H9 (cell line): ENCODE results near the gene CILP2. TPM values are rescaled to one million over a fixed set of nuclear protein-coding genes. Genes with fewer than 3 reads are reported as not detected.

Source experiments
- DNase-seq: peaks from one replicate; pipeline ENCODE4 v3.0.0-alpha.2; 2017
- H2AFZ ChIP-seq: one replicate; pipeline ENCODE4 v1.6.1; 2013; ENCODE audit warnings: mild to moderate bottlenecking, low read length, control low read depth, moderate library complexity
- H2AK5ac ChIP-seq: 2 replicates; pipeline ENCODE4 v1.6.1; 2013; ENCODE audit warnings: low read length, control low read depth, mixed read lengths; ENCODE audit not compliant: insufficient read length
- H2BK120ac ChIP-seq: one replicate; pipeline ENCODE4 v1.6.1; 2013; ENCODE audit warnings: low read depth, mild to moderate bottlenecking, low read length, control low read depth, inconsistent platforms; ENCODE audit not compliant: poor library complexity, severe bottlenecking
- H2BK12ac ChIP-seq: 2 replicates; pipeline ENCODE4 v1.6.1; 2013; ENCODE audit warnings: low read length, control low read depth, mixed read lengths, low read depth; ENCODE audit not compliant: insufficient read length
- H2BK15ac ChIP-seq: 2 replicates; pipeline ENCODE4 v1.6.1; 2013; ENCODE audit warnings: low read depth, low read length, control low read depth
- H2BK20ac ChIP-seq: one replicate; pipeline ENCODE4 v1.6.1; 2013; ENCODE audit warnings: low read depth, mild to moderate bottlenecking, low read length, control low read depth, inconsistent platforms; ENCODE audit not compliant: poor library complexity, severe bottlenecking
- H2BK5ac ChIP-seq: 2 replicates; pipeline ENCODE4 v1.6.1; 2013; ENCODE audit warnings: low read length, control low read depth, mixed read lengths; ENCODE audit not compliant: insufficient read length
- H3K14ac ChIP-seq: 2 replicates; pipeline ENCODE4 v1.6.1; 2013; ENCODE audit warnings: low read length, control low read depth; ENCODE audit not compliant: insufficient read depth
- H3K18ac ChIP-seq: 2 replicates; pipeline ENCODE4 v1.6.1; 2013; ENCODE audit warnings: low read depth, mild to moderate bottlenecking, mixed read lengths, low read length, control low read depth; ENCODE audit not compliant: insufficient read length
- H3K23ac ChIP-seq: 2 replicates; pipeline ENCODE4 v1.6.1; 2013; ENCODE audit warnings: low read length, control low read depth, mixed read lengths, low read depth; ENCODE audit not compliant: insufficient read length
- H3K23me2 ChIP-seq: 2 replicates; pipeline ENCODE4 v1.6.1; 2013; ENCODE audit warnings: low read depth, mild to moderate bottlenecking, mixed read lengths, low read length, control low read depth; ENCODE audit not compliant: insufficient read length, poor library complexity, severe bottlenecking
- H3K27ac ChIP-seq: 2 replicates; pipeline ENCODE4 v1.5.1; 2013; ENCODE audit warnings: low read length, control low read depth, mixed read lengths, low read depth; ENCODE audit not compliant: insufficient read length
- H3K27me3 ChIP-seq: 2 replicates; pipeline ENCODE4 v1.6.1; 2013; ENCODE audit warnings: low read length, control low read depth, inconsistent platforms; ENCODE audit not compliant: insufficient read depth
- H3K4ac ChIP-seq: 2 replicates; pipeline ENCODE4 v1.6.1; 2013; ENCODE audit warnings: low read depth, mild to moderate bottlenecking, control low read depth, inconsistent platforms, low read length, moderate library complexity
- H3K4me1 ChIP-seq: 2 replicates; pipeline ENCODE4 v1.6.1; 2013; ENCODE audit warnings: low read length, control low read depth, inconsistent platforms; ENCODE audit not compliant: insufficient read depth
- H3K4me2 ChIP-seq: 2 replicates; pipeline ENCODE4 v1.6.1; 2013; ENCODE audit warnings: low read length, control low read depth, mixed read lengths; ENCODE audit not compliant: insufficient read length, insufficient read depth
- H3K56ac ChIP-seq: 2 replicates; pipeline ENCODE4 v1.6.1; 2013; ENCODE audit warnings: low read depth, mild to moderate bottlenecking, mixed read lengths, low read length, control low read depth; ENCODE audit not compliant: insufficient read length
- H3K79me1 ChIP-seq: 2 replicates; pipeline ENCODE4 v1.6.1; 2013; ENCODE audit warnings: low read depth, mild to moderate bottlenecking, moderate library complexity, low read length, control low read depth, inconsistent platforms; ENCODE audit not compliant: insufficient read depth, poor library complexity, severe bottlenecking
- H3K79me2 ChIP-seq: 2 replicates; pipeline ENCODE4 v1.6.1; 2013; ENCODE audit warnings: low read length, control low read depth, inconsistent platforms; ENCODE audit not compliant: insufficient read depth
- H3K9ac ChIP-seq: 2 replicates; pipeline ENCODE4 v1.6.1; 2013; ENCODE audit warnings: low read length, control low read depth, mixed read lengths; ENCODE audit not compliant: insufficient read length; ENCODE audit errors: extremely low read depth
- H3K9me3 ChIP-seq: one replicate; pipeline ENCODE4 v1.6.1; 2013; ENCODE audit warnings: low read depth, low read length, inconsistent platforms; ENCODE audit not compliant: control insufficient read depth
- H3T11ph ChIP-seq: one replicate; pipeline ENCODE4 v1.6.1; 2013; ENCODE audit warnings: mild to moderate bottlenecking, low read length, control low read depth, inconsistent platforms
- H4K20me1 ChIP-seq: one replicate; pipeline ENCODE4 v1.6.1; 2013; ENCODE audit not compliant: control insufficient read depth, insufficient read length, insufficient read depth
- H4K5ac ChIP-seq: 2 replicates; pipeline ENCODE4 v1.6.1; 2013; ENCODE audit warnings: low read depth, mild to moderate bottlenecking, mixed read lengths, low read length, control low read depth; ENCODE audit not compliant: insufficient read length
- H4K8ac ChIP-seq: replicated peaks from 2 replicates; pipeline ENCODE4 v1.6.1; 2013; ENCODE audit warnings: low read length, control low read depth, mixed read lengths, low read depth; ENCODE audit not compliant: insufficient read length
- H4K91ac ChIP-seq: 2 replicates; pipeline ENCODE4 v1.6.1; 2013; ENCODE audit warnings: low read depth, mild to moderate bottlenecking, moderate library complexity, mixed read lengths, low read length, control low read depth; ENCODE audit not compliant: insufficient read length
- H3K27ac Mint-ChIP-seq, 3 experiments: 2 replicates in 2 of 3; 3 replicates in 1 of 3; pipeline ENCODE4 v1.8.0; 2020 to 2021; ENCODE audit warnings: mixed read lengths in 3 of 3, mild to moderate bottlenecking in 1 of 3, moderate library complexity in 1 of 3
- H3K27me3 Mint-ChIP-seq: 2 replicates; pipeline ENCODE4 v1.8.0; 2021; ENCODE audit warnings: low read depth, mild to moderate bottlenecking, moderate library complexity, mixed read lengths
- H3K36me3 Mint-ChIP-seq, 3 experiments: 2 replicates in 2 of 3; 3 replicates in 1 of 3; pipeline ENCODE4 v1.8.0; 2020 to 2021; ENCODE audit warnings: low read depth in 3 of 3, mixed read lengths in 3 of 3; ENCODE audit not compliant: insufficient read depth in 1 of 3
- H3K4me1 Mint-ChIP-seq, 2 experiments: 2 replicates each; pipeline ENCODE4 v1.8.0; 2020; ENCODE audit warnings: mixed read lengths in 2 of 2
- H3K4me3 Mint-ChIP-seq, 2 experiments: 2 replicates in 1 of 2; 3 replicates in 1 of 2; pipeline ENCODE4 v1.8.0; 2020 to 2021; ENCODE audit warnings: mild to moderate bottlenecking in 2 of 2, mixed read lengths in 2 of 2, moderate library complexity in 1 of 2
- H3K9me3 Mint-ChIP-seq, 2 experiments: 2 replicates in 1 of 2; 3 replicates in 1 of 2; pipeline ENCODE4 v1.8.0; 2020; ENCODE audit warnings: mild to moderate bottlenecking in 2 of 2, mixed read lengths in 2 of 2, moderate library complexity in 1 of 2
- CTCF ChIP-seq: fragments of 200-600 bp; sonication (generic); conservative IDR thresholded peaks from 3 replicates; pipeline ENCODE4 v1.8.0; 2021; ENCODE audit warnings: antibody characterized with exemption, mild to moderate bottlenecking
- WGBS: extraction: QIAGEN DNeasy Blood & Tissue Kit; methylation state at CpG from one replicate; pipeline ENCODE4 v1.1.7; 2013; ENCODE audit warnings: missing lambda C conversion rate, low lambda C conversion rate, mixed read lengths; ENCODE audit not compliant: insufficient read length; ENCODE audit errors: extremely low coverage; 5-methylcytosine and 5-hydroxymethylcytosine counted together
- total RNA-seq: library from RNA; stranded (reverse); gene quantifications from 2 replicates; pipeline ENCODE4 v1.2.1, GENCODE V29; 2021

The CILP2 gene
- total RNA-seq, 1 experiment from 2014 or later: 6.4 TPM

DNA sequence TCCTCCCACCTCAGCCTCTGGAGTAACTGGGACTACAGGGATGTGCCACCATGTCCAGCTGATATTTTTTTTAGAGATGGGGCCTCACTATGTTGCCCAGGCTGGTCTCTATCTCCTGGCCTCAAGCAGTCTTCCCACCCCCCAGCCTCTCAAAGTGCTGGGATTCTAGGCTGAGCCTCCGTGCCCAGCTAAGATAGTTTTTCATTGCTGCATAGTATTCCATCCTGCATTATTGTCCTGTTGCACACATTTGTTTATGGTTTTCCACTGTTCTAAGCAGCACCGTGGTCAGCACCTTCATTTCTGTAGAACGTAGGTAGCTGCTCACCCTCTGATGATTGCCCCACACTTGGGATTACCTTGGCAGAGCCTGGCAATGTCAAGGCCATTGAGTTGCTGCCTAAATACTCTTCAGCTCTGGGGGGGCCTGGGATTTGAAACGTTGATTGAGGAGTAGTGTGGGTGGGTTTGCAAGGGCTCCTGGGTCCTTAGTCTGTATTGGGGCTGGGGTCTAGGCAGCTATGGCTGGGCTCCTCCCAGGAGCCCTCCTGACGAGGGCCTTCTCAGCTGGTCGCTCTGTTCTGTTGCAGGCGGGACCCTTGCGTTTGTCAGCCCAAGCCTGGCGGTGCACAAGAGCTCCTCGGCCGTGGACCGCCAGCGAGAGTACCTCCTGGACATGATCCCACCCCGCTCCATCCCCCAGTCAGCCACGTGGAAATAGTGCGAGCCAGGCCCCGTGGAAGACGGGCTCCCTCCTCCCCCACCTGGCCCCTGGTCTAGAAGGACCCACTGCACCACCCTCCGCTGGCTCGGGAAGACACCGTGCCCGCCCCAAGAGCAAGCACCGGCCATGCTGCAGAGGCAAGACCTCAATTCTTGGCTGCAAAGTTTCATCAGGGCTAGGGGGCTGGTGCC lies 33.1 kb upstream of the CILP2 start:
- H3K23ac ChIP-seq: no peak overlapping the region
- no peaks in the 10 kb centered on the region for H4K20me1 ChIP-seq
- H2BK15ac ChIP-seq: no peak overlapping the region
- H4K5ac ChIP-seq: no peak overlapping the region
- no peak overlapping the region for H3K4me2 ChIP-seq
- no peak overlapping the region for H2BK20ac ChIP-seq
- H2AFZ ChIP-seq: no peak overlapping the region
- H3K9me3 Mint-ChIP-seq: no peaks in the 10 kb centered on the region
- H3K79me1 ChIP-seq: no peaks in the 10 kb centered on the region
- H3K4me3 Mint-ChIP-seq: no peak overlapping the region
- no peak overlapping the region; a peak in 1 of 7 replicates for H3K27ac Mint-ChIP-seq
- H3K27ac ChIP-seq: no peak overlapping the region
- no peak for DNase-seq
- no peak overlapping the region for H3K9ac ChIP-seq
- no peak overlapping the region for H3K4ac ChIP-seq
- no CpG with 5 or more reads among the region's 23 CpGs for WGBS
- H3K27me3 ChIP-seq: no peaks in the 10 kb centered on the region
- H3K14ac ChIP-seq: no peak overlapping the region
- no peak overlapping the region for H2BK5ac ChIP-seq
- H3K4me1 Mint-ChIP-seq: peaks cover 0 to 5% of the 10 kb centered on the region in 2 experiments; a peak in 1 of 4 replicates
- H2AK5ac ChIP-seq: no peak overlapping the region
- H3T11ph ChIP-seq: no peak overlapping the region
- H3K23me2 ChIP-seq: no peaks in the 10 kb centered on the region
- peaks cover 36 to 77% (median 71%) of the 10 kb centered on the region in 3 experiments for H3K36me3 Mint-ChIP-seq
- H3K56ac ChIP-seq: no peak overlapping the region
- no peaks in the 10 kb centered on the region for H3K79me2 ChIP-seq
- no peak overlapping the region for H2BK120ac ChIP-seq
- no peak overlapping the region for H4K8ac ChIP-seq
- TF ChIP-seq CTCF: no peak
- no peaks in the 10 kb centered on the region; the same call in 1 of the 2 replicates for H3K27me3 Mint-ChIP-seq
- no peak overlapping the region for H2BK12ac ChIP-seq
- no peak overlapping the region for H4K91ac ChIP-seq
- no peaks in the 10 kb centered on the region for H3K4me1 ChIP-seq
- no peaks in the 10 kb centered on the region for H3K9me3 ChIP-seq
- H3K18ac ChIP-seq: no peak overlapping the region
